Lower leg skin (tissue), 4 donors: ENCODE data around the gene BFSP1. TPM values are rescaled to one million over a fixed set of nuclear protein-coding genes. Genes with fewer than 3 reads are reported as not detected.

Source experiments
- DNase-seq, 2 donors: peaks; one replicate each; pipeline ENCODE4 v3.0.0-alpha.2; 2019; ENCODE audit warnings: low spot score in 2 of 2
- H3K4me3 ChIP-seq: fragments of 200-600 bp; sonication (generic); 2 replicates; pipeline ENCODE4 v1.5.1; 2017; ENCODE audit warnings: mild to moderate bottlenecking, low read depth; ENCODE audit not compliant: poor library complexity, severe bottlenecking
- CTCF ChIP-seq, 3 donors: fragments of 450-650 bp; IDR thresholded peaks; one replicate each; pipeline ENCODE4 v1.5.1; 2016; ENCODE audit warnings: antibody characterized with exemption in 3 of 3, mild to moderate bottlenecking in 3 of 3, moderate library complexity in 2 of 3
- POLR2A ChIP-seq, 2 donors: fragments of 450-650 bp; IDR thresholded peaks; one replicate each; pipeline ENCODE4 v1.6.1; 2016 to 2017; ENCODE audit warnings: antibody characterized with exemption in 2 of 2, mild to moderate bottlenecking in 1 of 2, moderate library complexity in 1 of 2
- WGBS, 2 donors: methylation state at CpG; one replicate each; pipeline ENCODE4 v1.1.5; 2018; 5-methylcytosine and 5-hydroxymethylcytosine counted together
- intact Hi-C: fragments of 100-400 bp; cut with DNase I; formaldehyde crosslinking; loops from one replicate; pipeline ENCODE4 v1.15.0; 2023; ENCODE audit warnings: low total_unique reads
- total RNA-seq, 4 donors: library from RNA; depleted of rRNA; stranded (reverse); fragments of >200 nt; gene quantifications; one replicate each; pipeline ENCODE4 v1.1.0, GENCODE V29; 2016

The BFSP1 gene
- total RNA-seq, 4 donors from 2014 or later = 0.61 to 2.6 (median 1.7) TPM

GRCh38 chr20:17518339-17519052 is 12.7 kb downstream of the BFSP1 start:
- peak in 1 of 2 donors; percentile 62 for DNase-seq
- TF ChIP-seq CTCF (IDR thresholded peaks at IDR 0.05) (no peak), POLR2A (IDR thresholded peaks at IDR 0.05) (no peak)
- H3K4me3 ChIP-seq = no peak overlapping the region
- intact Hi-C loops = no loop called here
- 74 to 82% methylated on average over 13 of the region's 14 CpGs for WGBS, 2 donors

- WGBS, 2 donors = 91 to 95% methylated on average over 3 of the region's 3 CpGs
- TF ChIP-seq CTCF (IDR thresholded peaks at IDR 0.05) = no peak
- TF ChIP-seq POLR2A (IDR thresholded peaks at IDR 0.05) = no peak
- H3K4me3 ChIP-seq = no peak overlapping the region
- peak in 1 of 2 donors; percentile 17 for DNase-seq
- intact Hi-C loops = no loop called here
Measured at GRCh38 chr20:17515053-17515452, 16.1 kb downstream of the BFSP1 start.

- WGBS, 2 donors = 89 to 95% methylated on average over 2 of the region's 2 CpGs
- DNase-seq = peak in 1 of 2 donors; percentile 65
- no peak overlapping the region for H3K4me3 ChIP-seq
- TF ChIP-seq CTCF (IDR thresholded peaks at IDR 0.05) (no peak), POLR2A (IDR thresholded peaks at IDR 0.05) (no peak)
- intact Hi-C loops = no loop called here
Measured at GRCh38 chr20:17513939-17514338, 17.2 kb downstream of the BFSP1 start.

GRCh38 chr20:17511401-17511800 is 19.8 kb downstream of the BFSP1 start:
- no peak overlapping the region for H3K4me3 ChIP-seq
- no peak for TF ChIP-seq CTCF (IDR thresholded peaks at IDR 0.05)
- TF ChIP-seq POLR2A (IDR thresholded peaks at IDR 0.05) = no peak
- peak in 1 of 2 donors; percentile 21 for DNase-seq
- intact Hi-C loops = no loop called here
- 75 to 83% methylated on average over 6 of the region's 6 CpGs for WGBS, 2 donors

- intact Hi-C loops = no loop called here
- DNase-seq = peak in 1 of 2 donors; percentile 50
- no peak for TF ChIP-seq POLR2A (IDR thresholded peaks at IDR 0.05)
- no peak for TF ChIP-seq CTCF (IDR thresholded peaks at IDR 0.05)
- 93 to 96% methylated on average over 4 of the region's 4 CpGs for WGBS, 2 donors
- H3K4me3 ChIP-seq = no peak overlapping the region
Measured at GRCh38 chr20:17510548-17510947, 20.6 kb downstream of the BFSP1 start.
